NCI-H345 (cell line): ENCODE results near the gene PTPN1.
"Not testable (repeated sequence)": the region's sequence is repeated elsewhere in the genome, so short reads cannot be mapped to it uniquely, and the experiment has no call there.

ENCODE experiments used
- DNase-seq: peaks from one replicate; lab custom pipeline; 2025; lab: John Stamatoyannopoulos, UW

PTPN1 gene

GRCh38 chr20:50591233-50591852 lies 81.2 kb downstream of the PTPN1 start:
- no peak for DNase-seq

GRCh38 chr20:50592282-50593004 lies 82.3 kb downstream of the PTPN1 start:
- no peak for DNase-seq

DNA sequence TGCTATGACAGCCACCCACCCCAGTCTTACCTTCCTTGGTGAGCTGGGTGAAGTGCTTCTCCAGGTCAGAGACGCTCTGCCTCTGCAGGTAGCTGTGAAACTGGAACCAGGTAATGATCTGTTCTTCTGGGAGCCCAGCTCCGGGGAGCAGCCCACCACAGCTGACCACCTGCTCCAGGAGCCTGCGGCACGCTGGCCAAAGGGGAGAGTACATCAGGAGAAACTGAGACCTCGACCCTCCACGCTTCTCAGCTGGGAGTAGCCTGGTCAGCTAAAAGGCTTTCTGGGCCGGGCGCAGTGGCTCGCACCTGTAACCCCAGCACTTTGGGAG lies 82.8 kb downstream of the PTPN1 start:
- no peak for DNase-seq

DNA sequence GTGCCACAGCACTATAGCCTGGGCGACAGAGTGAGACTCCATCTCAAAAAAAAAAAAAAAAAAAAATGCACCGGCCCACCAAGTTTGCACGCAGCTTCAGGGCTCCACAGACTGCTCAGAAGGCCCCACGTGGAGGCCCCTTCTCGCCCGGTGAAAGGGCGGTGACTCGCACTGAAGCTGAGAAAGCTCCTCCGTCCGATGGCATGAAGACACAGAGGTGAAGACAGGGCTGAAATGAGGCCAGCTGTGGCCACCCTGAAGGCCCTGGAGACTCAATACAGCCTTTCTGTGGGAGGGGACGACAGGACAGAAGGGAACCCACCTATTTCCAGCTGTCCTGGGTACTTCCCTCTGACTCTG lies 84.0 kb downstream of the PTPN1 start:
- no peak for DNase-seq

DNA sequence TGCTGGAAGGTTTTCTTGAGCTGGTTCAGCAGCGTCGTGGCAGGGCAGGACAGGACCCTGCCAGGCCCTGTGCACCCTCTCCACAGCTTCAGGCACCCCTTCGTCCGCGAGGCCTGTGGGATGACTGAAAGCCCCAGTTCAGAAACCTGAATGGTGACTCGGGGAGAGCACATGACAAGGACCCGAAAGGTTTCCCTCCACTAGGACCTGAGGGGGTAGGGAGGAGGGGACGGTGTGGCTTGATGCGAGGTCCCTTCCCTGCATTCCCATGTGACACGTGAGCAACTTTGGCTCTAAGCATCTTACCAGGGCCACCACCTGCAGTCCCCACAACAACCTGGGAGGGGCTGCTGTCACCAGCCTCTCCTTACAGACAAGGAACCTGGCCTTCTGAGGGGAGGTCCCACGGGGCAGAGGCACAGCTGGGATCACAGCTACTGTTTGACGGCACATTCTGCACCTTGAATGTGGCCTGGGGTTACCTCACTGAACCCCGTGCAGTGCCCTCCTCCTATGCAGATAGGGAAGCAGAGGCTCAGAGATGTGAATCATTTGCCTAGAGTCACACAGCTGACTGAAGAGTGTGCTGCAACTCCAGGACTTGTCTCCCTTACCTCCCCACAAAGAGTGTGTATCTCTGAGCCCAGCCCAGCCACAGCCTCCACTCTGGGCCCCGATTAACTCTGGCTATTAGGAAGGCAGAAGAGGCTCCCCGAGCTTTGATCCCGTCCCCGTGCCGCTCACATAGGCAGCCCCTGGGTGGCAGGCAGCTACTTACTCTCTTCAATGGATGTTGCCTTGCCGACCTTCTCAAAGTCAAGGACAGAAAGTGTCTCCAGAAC lies 84.6 kb downstream of the PTPN1 start:
- no peak for DNase-seq

DNA sequence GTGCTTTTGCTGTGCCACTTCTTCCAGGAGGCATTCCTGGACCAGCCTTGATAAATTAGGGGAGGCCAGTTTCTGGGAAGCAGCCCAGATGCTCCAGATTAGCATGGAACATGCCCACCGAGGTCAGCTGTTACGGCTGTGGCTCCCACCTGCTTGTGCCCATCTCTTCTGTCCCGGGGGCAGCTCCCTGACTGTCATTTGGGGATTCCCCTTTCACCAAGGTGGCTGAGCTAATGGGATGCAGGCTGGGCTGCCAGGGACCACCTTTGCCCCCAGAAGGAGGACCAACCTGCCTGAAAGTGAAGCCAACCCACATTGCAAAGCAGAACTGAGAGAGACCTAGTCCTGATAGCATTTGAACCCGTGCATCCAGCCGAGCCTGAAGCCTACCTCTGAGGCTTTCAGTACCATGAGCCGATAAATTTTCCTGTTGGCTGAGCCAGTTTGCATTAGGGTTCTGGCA lies 85.3 kb downstream of the PTPN1 start:
- no peak for DNase-seq

GRCh38 chr20:50595988-50596693 lies 86.0 kb downstream of the PTPN1 start:
- DNase-seq: no peak

DNA sequence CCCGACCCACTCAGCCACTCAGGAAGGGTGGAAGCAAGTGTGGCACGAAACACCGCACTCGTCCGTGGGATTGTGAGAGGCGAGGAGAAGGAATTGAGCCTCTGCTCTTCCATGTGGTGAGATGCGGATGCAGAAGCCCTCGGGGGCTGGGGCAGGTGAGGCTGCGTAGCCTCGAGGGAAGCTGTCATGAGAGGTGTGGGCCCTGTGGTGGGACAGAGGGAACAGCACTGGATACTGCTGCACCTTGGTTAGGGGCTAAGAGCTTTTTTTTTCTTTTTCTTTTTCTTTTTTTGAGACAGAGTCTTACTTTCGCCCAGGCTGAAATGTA lies 86.5 kb downstream of the PTPN1 start:
- DNase-seq: no peak

- DNase-seq: no peak
These were observed 87.3 kb downstream of the PTPN1 start for GRCh38 chr20:50597406-50597969.

- no peak for DNase-seq
These were observed 87.9 kb downstream of the PTPN1 start for GRCh38 chr20:50598074-50598473.

- DNase-seq: not testable (repeated sequence)
These were observed 88.6 kb downstream of the PTPN1 start for GRCh38 chr20:50598768-50599167.

GRCh38 chr20:50600281-50600895 lies 90.2 kb downstream of the PTPN1 start:
- DNase-seq: no peak

- DNase-seq: peak; percentile 19
These were observed 91.6 kb downstream of the PTPN1 start for GRCh38 chr20:50601511-50602431.

DNA sequence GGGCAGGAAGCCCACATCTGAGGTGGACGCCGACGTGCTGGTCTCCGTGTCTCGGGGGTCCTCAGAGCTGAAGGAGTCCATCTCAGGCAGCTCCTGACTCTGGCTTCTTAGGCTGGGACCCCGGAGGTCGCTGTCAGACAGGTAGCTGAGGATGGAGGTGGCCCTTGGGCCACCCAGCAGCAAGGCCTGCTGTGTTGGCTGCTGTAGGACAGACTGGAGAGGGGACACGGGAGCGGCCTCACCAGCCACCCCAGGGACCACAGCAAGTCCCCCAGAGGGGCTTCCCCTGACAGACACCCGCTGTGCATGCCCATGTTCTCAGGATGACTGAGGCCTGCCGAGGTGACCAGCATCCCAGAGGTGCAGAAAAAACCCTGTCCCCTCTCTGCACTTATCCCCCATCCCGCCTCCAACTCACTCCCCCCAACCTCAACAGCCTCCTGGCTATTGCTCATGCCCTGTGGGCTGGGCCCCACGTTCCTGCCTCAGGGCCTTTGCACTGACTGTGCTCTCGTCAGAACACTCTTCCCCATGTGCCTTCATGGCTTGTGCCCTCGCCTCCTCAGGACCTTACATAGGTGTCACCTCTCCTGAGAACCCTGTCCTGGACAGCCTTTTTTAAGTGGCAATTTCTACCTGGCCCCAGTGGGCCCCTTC lies 92.4 kb downstream of the PTPN1 start:
- no peak for DNase-seq

DNA sequence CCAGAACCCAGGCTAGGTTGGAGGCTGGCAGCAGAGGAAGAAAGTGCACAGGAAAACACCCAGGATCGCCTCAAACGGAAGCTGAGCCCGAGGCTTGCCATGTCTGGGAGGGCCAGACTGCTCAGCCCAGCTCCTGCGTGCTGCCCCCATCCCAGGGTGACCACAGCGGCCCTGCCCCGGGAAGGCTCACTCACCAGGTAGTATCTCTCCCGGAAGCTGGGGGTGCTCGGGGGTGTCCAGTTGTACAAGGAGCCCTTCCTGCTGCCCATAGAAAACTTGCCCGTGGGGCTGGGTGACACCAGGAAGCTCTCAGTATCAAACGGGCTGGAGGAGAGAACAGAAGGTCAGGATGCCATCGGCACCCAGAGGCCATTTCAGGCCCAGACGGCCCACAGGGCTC lies 94.3 kb downstream of the PTPN1 start:
- DNase-seq: no peak

GRCh38 chr20:50605136-50605535 lies 95.0 kb downstream of the PTPN1 start:
- no peak for DNase-seq

DNA sequence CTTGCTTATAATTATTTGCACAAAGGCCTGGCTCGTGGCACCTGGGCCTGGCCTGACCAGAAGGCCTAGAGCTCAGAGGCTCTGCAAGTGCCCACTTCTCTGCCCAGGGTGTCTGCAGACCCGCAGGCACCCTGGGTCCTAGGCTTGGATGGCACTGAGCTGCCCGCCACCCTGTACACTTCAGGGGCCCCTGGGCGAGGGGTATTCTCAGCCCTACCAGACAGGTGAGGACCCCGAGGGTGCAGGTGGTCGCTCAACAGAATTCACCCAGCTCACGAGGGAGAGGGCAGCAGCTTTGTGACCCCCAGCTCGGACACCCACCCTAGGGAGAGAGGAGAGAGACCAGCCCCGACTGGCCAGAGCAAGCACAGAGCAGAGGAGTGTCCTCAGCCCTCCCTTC lies 97.3 kb downstream of the PTPN1 start:
- DNase-seq: no peak

DNA sequence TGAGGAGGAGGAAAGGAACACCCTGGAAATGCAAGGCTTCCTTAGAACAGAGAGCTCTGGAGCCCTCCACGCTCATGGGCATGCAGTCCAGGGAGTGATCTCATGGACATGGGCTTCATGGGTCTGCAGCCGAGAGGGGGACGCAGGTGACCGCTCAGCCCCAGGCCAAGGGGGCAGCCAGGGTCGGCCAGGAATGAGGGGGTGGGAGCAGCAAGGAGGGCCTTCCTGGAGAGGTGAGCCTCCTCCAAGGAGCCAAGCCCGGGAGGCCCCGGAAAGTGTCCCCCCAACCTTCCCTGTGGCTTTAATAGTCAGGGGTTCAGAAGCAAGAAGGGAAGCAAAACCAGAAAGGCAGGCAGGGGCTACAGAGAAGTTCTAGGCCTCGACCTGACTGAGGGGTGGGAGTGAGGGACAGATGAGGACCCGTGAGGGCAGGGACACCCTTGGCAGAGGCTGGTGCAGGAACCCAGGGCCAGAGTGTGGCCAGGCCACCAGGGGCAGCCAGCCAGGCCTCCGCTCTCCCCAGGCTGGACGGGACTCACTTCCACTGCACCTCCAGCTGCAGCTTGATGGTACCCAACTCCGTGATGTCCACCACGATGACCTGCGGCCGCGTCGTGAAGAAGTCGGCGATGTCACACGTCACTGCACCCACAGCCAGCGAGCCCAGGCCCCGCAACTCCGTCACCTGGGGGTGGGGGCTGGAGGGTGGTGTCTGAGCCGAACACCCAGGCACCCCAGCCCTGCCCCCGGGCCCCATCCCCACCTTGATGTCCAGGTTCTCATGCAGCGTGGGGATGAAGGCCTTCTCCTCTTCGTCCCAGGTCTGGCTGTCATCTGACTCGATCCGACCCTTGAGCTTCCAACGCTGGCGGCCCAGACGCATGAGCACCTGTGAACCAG lies 97.9 kb downstream of the PTPN1 start:
- no peak for DNase-seq

- DNase-seq: no peak
These were observed 98.5 kb downstream of the PTPN1 start for GRCh38 chr20:50608750-50609104.
